Mesendoderm (in vitro differentiated cells): Measurements from ENCODE around the gene FOXB2.
"Not testable (repeated sequence)": the region's sequence is repeated elsewhere in the genome, so short reads cannot be mapped to it uniquely, and the experiment has no call there.

ENCODE experiments used
- DNase-seq: peaks from one replicate; pipeline ENCODE4 v3.0.0; 2013
- H2AK5ac ChIP-seq: 2 replicates; pipeline ENCODE4 v1.6.1; 2013; ENCODE audit warnings: low read length, inconsistent platforms
- H2BK120ac ChIP-seq: 2 replicates; pipeline ENCODE4 v1.6.1; 2013; ENCODE audit warnings: low read depth, mild to moderate bottlenecking, low read length, moderate library complexity, mixed read lengths
- H2BK15ac ChIP-seq: replicated peaks from 2 replicates; pipeline ENCODE4 v1.6.1; 2013; ENCODE audit warnings: low read depth, mild to moderate bottlenecking, moderate library complexity
- H2BK5ac ChIP-seq: 2 replicates; pipeline ENCODE4 v1.6.1; 2013; ENCODE audit warnings: low read length, inconsistent platforms
- H3K18ac ChIP-seq: 2 replicates; pipeline ENCODE4 v1.6.1; 2013; ENCODE audit warnings: mild to moderate bottlenecking, low read length, mixed read lengths
- H3K23ac ChIP-seq: one replicate; pipeline ENCODE4 v1.6.1; 2013; ENCODE audit warnings: low read length
- H3K27ac ChIP-seq: 2 replicates; pipeline ENCODE4 v1.5.1; 2013; ENCODE audit warnings: low read depth, mild to moderate bottlenecking, inconsistent platforms, low read length, moderate library complexity
- H3K27me3 ChIP-seq: 2 replicates; pipeline ENCODE4 v1.6.1; 2013; ENCODE audit warnings: low read length, control low read depth, mild to moderate bottlenecking, inconsistent platforms; ENCODE audit not compliant: insufficient read depth, poor library complexity
- H3K36me3 ChIP-seq: 2 replicates; pipeline ENCODE4 v1.6.1; 2013; ENCODE audit warnings: low read length, inconsistent platforms; ENCODE audit not compliant: control insufficient read depth, insufficient read depth
- H3K4ac ChIP-seq: one replicate; pipeline ENCODE4 v1.6.1; 2013; ENCODE audit warnings: low read depth, mild to moderate bottlenecking, low read length, moderate library complexity
- H3K4me1 ChIP-seq: 2 replicates; pipeline ENCODE4 v1.6.1; 2013; ENCODE audit warnings: low read depth, low read length, inconsistent platforms; ENCODE audit not compliant: control insufficient read depth
- H3K4me2 ChIP-seq: 2 replicates; pipeline ENCODE4 v1.6.1; 2013; ENCODE audit warnings: low read length
- H3K4me3 ChIP-seq: 2 replicates; pipeline ENCODE4 v1.5.1; 2013; ENCODE audit warnings: mild to moderate bottlenecking, low read length
- H3K56ac ChIP-seq: one replicate; pipeline ENCODE4 v1.6.1; 2013; ENCODE audit warnings: low read length
- H3K79me1 ChIP-seq: 2 replicates; pipeline ENCODE4 v1.6.1; 2013; ENCODE audit warnings: low read length, inconsistent platforms
- H3K79me2 ChIP-seq: 2 replicates; pipeline ENCODE4 v1.6.1; 2013; ENCODE audit warnings: mild to moderate bottlenecking, low read length; ENCODE audit not compliant: control insufficient read depth, insufficient read depth
- H3K9ac ChIP-seq: 2 replicates; pipeline ENCODE4 v1.6.1; 2013; ENCODE audit warnings: low read length, inconsistent platforms
- H4K5ac ChIP-seq: one replicate; pipeline ENCODE4 v1.6.1; 2013; ENCODE audit warnings: low read length
- H4K8ac ChIP-seq: one replicate; pipeline ENCODE4 v1.6.1; 2013; ENCODE audit warnings: low read depth, mild to moderate bottlenecking, control low read depth, low read length, moderate library complexity
- WGBS: extraction: QIAGEN DNeasy Blood & Tissue Kit; methylation state at CpG from one replicate; pipeline ENCODE4 v1.1.7; 2013; ENCODE audit warnings: low lambda C conversion rate, missing lambda C conversion rate; ENCODE audit not compliant: insufficient coverage; ENCODE audit errors: extremely low coverage; 5-methylcytosine and 5-hydroxymethylcytosine counted together

Gene FOXB2

GRCh38 chr9:77028478-77028877, 9.0 kb downstream of the FOXB2 start:
- H3K27me3 ChIP-seq = no peaks in the 10 kb centered on the region
- H3K79me1 ChIP-seq = no peaks in the 10 kb centered on the region
- no peak overlapping the region for H3K4ac ChIP-seq
- H3K79me2 ChIP-seq = no peaks in the 10 kb centered on the region
- H3K18ac ChIP-seq = no peak overlapping the region
- H3K23ac ChIP-seq = no peak overlapping the region
- no peak overlapping the region for H3K4me3 ChIP-seq
- no peak overlapping the region for H3K4me2 ChIP-seq
- no peak overlapping the region for H4K5ac ChIP-seq
- peak; percentile 69 for DNase-seq
- H3K9ac ChIP-seq = no peak overlapping the region
- H2BK120ac ChIP-seq = no peak overlapping the region
- no peak overlapping the region for H4K8ac ChIP-seq
- no peak overlapping the region for H2AK5ac ChIP-seq
- H2BK15ac ChIP-seq = no peak overlapping the region
- no peak overlapping the region for H3K27ac ChIP-seq
- H3K36me3 ChIP-seq = no peaks in the 10 kb centered on the region
- peak overlapping the region; percentile 59 for H2BK5ac ChIP-seq
- H3K4me1 ChIP-seq = peaks cover 7% of the 10 kb centered on the region
- WGBS = no CpG with 5 or more reads among the region's 3 CpGs
- peak overlapping the region; percentile 73 for H3K56ac ChIP-seq

GRCh38 chr9:77030045-77030444, 10.6 kb downstream of the FOXB2 start:
- no peak overlapping the region for H2BK5ac ChIP-seq
- H2BK120ac ChIP-seq = no peak overlapping the region
- H4K5ac ChIP-seq = no peak overlapping the region
- H3K4ac ChIP-seq = no peak overlapping the region
- peaks cover 6% of the 10 kb centered on the region for H3K4me1 ChIP-seq
- no peak overlapping the region for H2BK15ac ChIP-seq
- no peaks in the 10 kb centered on the region for H3K36me3 ChIP-seq
- no peak overlapping the region for H3K18ac ChIP-seq
- H3K56ac ChIP-seq = no peak overlapping the region
- H3K27ac ChIP-seq = no peak overlapping the region
- no peaks in the 10 kb centered on the region for H3K79me1 ChIP-seq
- no peak overlapping the region for H3K23ac ChIP-seq
- H3K79me2 ChIP-seq = no peaks in the 10 kb centered on the region
- H3K9ac ChIP-seq = no peak overlapping the region
- H2AK5ac ChIP-seq = no peak overlapping the region
- no peak overlapping the region for H3K4me2 ChIP-seq
- H3K27me3 ChIP-seq = no peaks in the 10 kb centered on the region
- no peak for DNase-seq
- H3K4me3 ChIP-seq = no peak overlapping the region
- H4K8ac ChIP-seq = no peak overlapping the region
- WGBS = no CpG with 5 or more reads among the region's 2 CpGs

GRCh38 chr9:77038281-77039036, 19.0 kb downstream of the FOXB2 start:
- Histone ChIP-seq H3K36me3 (no peaks in the 10 kb centered on the region), H4K5ac (no peak overlapping the region), H3K18ac (no peak overlapping the region), H3K79me1 (no peaks in the 10 kb centered on the region), H3K4ac (no peak overlapping the region), H2BK120ac (no peak overlapping the region), H3K56ac (no peak overlapping the region), H3K27ac (no peak overlapping the region), H3K4me3 (no peak overlapping the region), H3K4me2 (no peak overlapping the region), H3K79me2 (no peaks in the 10 kb centered on the region), H2AK5ac (no peak overlapping the region), H3K27me3 (no peaks in the 10 kb centered on the region), H3K23ac (no peak overlapping the region), H2BK5ac (no peak overlapping the region), H2BK15ac (no peak overlapping the region), H3K4me1 (no peaks in the 10 kb centered on the region), H3K9ac (no peak overlapping the region), H4K8ac (no peak overlapping the region)
- no peak for DNase-seq
- no CpG with 5 or more reads among the region's 2 CpGs for WGBS

DNA sequence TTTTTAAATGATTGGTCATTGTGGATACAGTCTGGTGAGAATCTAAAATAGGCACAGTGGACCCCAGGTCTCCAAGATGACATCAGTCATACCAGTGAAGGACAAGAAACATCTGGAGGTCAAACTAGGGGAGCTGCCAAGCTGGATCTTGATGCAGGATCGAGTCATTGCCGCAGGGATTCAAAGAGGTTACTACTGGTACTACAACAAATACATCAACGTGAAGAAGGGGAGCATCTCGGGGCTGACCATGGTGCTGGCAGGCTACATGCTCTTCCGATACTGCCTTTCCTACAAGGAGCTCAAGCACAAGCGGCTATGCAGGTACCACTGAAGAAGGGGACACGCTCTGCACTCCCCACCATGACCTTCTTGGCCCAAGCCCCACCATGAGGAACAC, 20.9 kb downstream of the FOXB2 start:
- H2BK5ac ChIP-seq = no peak overlapping the region
- H3K79me2 ChIP-seq = no peaks in the 10 kb centered on the region
- H4K5ac ChIP-seq = no peak overlapping the region
- no peaks in the 10 kb centered on the region for H3K36me3 ChIP-seq
- no peak overlapping the region for H2BK120ac ChIP-seq
- no CpG with 5 or more reads among the region's 7 CpGs for WGBS
- H3K18ac ChIP-seq = no peak overlapping the region
- H3K27me3 ChIP-seq = no peaks in the 10 kb centered on the region
- no peak overlapping the region for H4K8ac ChIP-seq
- H3K27ac ChIP-seq = no peak overlapping the region
- no peaks in the 10 kb centered on the region for H3K4me1 ChIP-seq
- H2AK5ac ChIP-seq = no peak overlapping the region
- no peak overlapping the region for H3K4me2 ChIP-seq
- H3K56ac ChIP-seq = no peak overlapping the region
- no peak overlapping the region for H3K4ac ChIP-seq
- no peak overlapping the region for H3K9ac ChIP-seq
- no peak for DNase-seq
- no peak overlapping the region for H2BK15ac ChIP-seq
- no peak overlapping the region for H3K23ac ChIP-seq
- H3K79me1 ChIP-seq = no peaks in the 10 kb centered on the region
- no peak overlapping the region for H3K4me3 ChIP-seq

DNA sequence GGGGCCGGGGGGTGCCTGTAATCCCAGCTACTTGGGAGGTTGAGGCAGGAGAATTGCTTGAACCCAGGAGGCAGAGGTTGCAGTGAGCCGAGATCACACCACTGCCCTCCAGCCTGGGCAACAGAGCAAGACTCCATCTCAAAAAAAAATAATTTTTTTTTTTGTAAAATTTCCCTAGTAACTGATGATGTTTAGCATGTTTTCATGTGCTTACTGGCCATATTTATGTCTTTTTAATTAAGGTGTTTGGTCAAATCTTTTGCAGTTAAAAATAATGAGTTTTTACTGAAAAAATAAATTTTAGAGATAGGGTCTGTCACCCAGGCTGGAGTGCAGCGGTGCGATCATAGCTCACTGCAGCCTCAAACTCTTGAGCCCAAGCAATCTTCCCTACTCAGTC, 24.3 kb downstream of the FOXB2 start:
- H3K18ac ChIP-seq, H3K4me1 ChIP-seq, H2BK120ac ChIP-seq, H4K5ac ChIP-seq, H3K4me3 ChIP-seq, H3K36me3 ChIP-seq, H3K56ac ChIP-seq, H3K9ac ChIP-seq, H3K27ac ChIP-seq, H2BK5ac ChIP-seq, H3K23ac ChIP-seq, H3K79me1 ChIP-seq, H3K4ac ChIP-seq, H2AK5ac ChIP-seq, H4K8ac ChIP-seq, H3K79me2 ChIP-seq, DNase-seq, H3K27me3 ChIP-seq, H2BK15ac ChIP-seq, H3K4me2 ChIP-seq: not testable (repeated sequence)
- no CpG with 5 or more reads among the region's 4 CpGs for WGBS

DNA sequence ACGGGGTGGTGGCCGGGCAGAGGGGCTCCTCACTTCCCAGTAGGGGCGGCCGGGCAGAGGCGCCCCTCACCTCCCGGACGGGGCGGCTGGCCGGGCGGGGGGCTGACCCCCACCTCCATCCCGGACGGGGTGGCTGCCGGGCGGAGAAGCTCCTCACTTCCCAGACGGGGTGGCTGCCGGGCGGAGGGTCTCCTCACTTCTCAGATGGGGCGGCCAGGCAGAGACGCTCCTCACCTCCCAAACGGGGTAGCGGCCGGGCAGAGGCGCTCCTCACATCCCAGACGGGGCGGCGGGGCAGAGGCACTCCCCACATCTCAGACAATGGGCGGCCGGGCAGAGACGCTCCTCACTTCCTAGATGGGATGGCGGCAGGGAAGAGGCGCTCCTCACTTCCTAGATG, 41.2 kb downstream of the FOXB2 start:
- H3K4me1 ChIP-seq, H2BK120ac ChIP-seq, H3K4me2 ChIP-seq, H2BK5ac ChIP-seq, H3K79me2 ChIP-seq, H3K4ac ChIP-seq, H3K36me3 ChIP-seq, H3K18ac ChIP-seq, H2BK15ac ChIP-seq, H3K27me3 ChIP-seq, H4K8ac ChIP-seq, H3K9ac ChIP-seq, H3K56ac ChIP-seq, H3K23ac ChIP-seq, H2AK5ac ChIP-seq, H3K4me3 ChIP-seq, H4K5ac ChIP-seq, H3K79me1 ChIP-seq, DNase-seq, H3K27ac ChIP-seq: not testable (repeated sequence)
- no CpG with 5 or more reads among the region's 31 CpGs for WGBS
